Measurements from ENCODE around the gene ALG14.

ALG14 gene

DNA sequence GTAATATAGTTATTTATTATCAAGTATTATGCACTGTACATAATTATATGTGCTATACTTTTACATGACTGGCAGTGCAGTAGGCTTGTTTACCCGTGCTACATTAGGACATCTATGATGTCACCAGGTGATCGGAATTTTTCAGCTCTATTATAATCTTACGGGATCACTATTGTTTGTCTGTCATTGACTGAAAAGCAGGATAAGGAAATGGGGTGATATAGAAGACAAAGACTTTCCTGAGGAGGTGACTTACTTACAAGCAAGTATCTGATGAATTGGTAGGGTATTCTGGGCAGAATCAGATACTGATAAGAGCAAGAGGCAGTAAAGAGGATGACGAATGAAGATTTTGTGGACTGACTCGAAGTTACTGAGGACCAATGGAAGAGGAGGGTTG is 80.6 kb downstream of the ALG14 start:
- no peaks in the 10 kb centered on the region for H3K4me1 ChIP-seq (ENCODE audit: control insufficient read depth, low read length)
- no peak overlapping the region for H3K4me2 ChIP-seq (ENCODE audit: low read length)
- no peaks in the 10 kb centered on the region for H3K9me2 ChIP-seq (replicated peaks; ENCODE audit: control insufficient read depth, low read length)
- H3K36me3 ChIP-seq (ENCODE audit: control insufficient read depth, low read length): no peaks in the 10 kb centered on the region
- H3F3A ChIP-seq (ENCODE audit: control insufficient read depth, insufficient read depth): no peaks in the 10 kb centered on the region
- H3K4me3 ChIP-seq (ENCODE audit: low read length): no peak overlapping the region
- no peaks in the 10 kb centered on the region for H4K20me1 ChIP-seq (ENCODE audit: control insufficient read depth, insufficient read depth, low read depth, low read length)
- H3K27ac ChIP-seq (ENCODE audit: low read depth, low read length): no peak overlapping the region
- H3K9me3 ChIP-seq (ENCODE audit: control insufficient read depth, insufficient read depth, low read length): no peaks in the 10 kb centered on the region
- H3K79me2 ChIP-seq (ENCODE audit: control insufficient read depth, low read length): no peaks in the 10 kb centered on the region
- TF ChIP-seq, protein P1, sequence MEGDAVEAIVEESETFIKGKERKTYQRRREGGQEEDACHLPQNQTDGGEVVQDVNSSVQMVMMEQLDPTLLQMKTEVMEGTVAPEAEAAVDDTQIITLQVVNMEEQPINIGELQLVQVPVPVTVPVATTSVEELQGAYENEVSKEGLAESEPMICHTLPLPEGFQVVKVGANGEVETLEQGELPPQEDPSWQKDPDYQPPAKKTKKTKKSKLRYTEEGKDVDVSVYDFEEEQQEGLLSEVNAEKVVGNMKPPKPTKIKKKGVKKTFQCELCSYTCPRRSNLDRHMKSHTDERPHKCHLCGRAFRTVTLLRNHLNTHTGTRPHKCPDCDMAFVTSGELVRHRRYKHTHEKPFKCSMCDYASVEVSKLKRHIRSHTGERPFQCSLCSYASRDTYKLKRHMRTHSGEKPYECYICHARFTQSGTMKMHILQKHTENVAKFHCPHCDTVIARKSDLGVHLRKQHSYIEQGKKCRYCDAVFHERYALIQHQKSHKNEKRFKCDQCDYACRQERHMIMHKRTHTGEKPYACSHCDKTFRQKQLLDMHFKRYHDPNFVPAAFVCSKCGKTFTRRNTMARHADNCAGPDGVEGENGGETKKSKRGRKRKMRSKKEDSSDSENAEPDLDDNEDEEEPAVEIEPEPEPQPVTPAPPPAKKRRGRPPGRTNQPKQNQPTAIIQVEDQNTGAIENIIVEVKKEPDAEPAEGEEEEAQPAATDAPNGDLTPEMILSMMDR (IDR thresholded peaks at IDR 0.05; ENCODE audit: low read depth, low read length, poor library complexity, severe bottlenecking): no peak
- TF ChIP-seq EZH2phosphoT487 (IDR thresholded peaks at IDR 0.05; ENCODE audit: borderline replicate concordance, low read length): no peak
- H3K27me3 ChIP-seq (ENCODE audit: control insufficient read depth, low read length): no peaks in the 10 kb centered on the region

DNA sequence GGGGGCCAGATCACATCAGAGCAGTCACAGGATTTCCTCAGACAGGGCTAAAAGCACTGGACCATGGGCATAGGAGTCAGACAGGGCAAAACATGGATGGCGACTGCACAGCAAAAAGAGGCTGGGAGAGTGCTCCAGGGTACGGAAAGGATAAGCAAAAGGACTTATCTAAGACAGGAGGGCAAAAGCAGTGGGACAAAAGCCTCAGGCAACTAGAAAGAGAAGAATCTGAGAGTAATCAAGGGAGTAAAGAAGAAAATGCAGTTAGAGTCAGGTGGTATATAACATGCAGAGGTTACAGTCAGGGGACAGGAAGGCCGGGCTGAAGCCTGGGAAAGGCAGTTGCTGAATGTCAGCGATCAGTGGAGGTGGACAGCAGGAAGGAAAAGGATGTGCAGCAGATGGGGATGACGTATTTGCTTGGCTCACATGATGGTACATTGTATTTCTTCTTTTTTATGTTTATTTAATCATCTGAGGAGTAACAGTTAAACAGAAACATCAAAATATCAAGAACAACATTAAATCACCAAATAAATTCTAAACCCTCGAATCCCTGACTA is 82.8 kb downstream of the ALG14 start:
- no peaks in the 10 kb centered on the region for H3F3A ChIP-seq (ENCODE audit: control insufficient read depth, insufficient read depth)
- TF ChIP-seq, protein P1 (IDR thresholded peaks at IDR 0.05; ENCODE audit: low read depth, low read length, poor library complexity, severe bottlenecking): no peak
- no peak for TF ChIP-seq EZH2phosphoT487 (IDR thresholded peaks at IDR 0.05; ENCODE audit: borderline replicate concordance, low read length)
- H3K27me3 ChIP-seq (ENCODE audit: control insufficient read depth, low read length): no peaks in the 10 kb centered on the region
- no peaks in the 10 kb centered on the region for H3K9me3 ChIP-seq (ENCODE audit: control insufficient read depth, insufficient read depth, low read length)
- no peak overlapping the region for H3K4me2 ChIP-seq (ENCODE audit: low read length)
- H3K4me1 ChIP-seq (ENCODE audit: control insufficient read depth, low read length): no peaks in the 10 kb centered on the region
- H3K79me2 ChIP-seq (ENCODE audit: control insufficient read depth, low read length): no peaks in the 10 kb centered on the region
- H3K4me3 ChIP-seq (ENCODE audit: low read length): no peak overlapping the region
- H3K36me3 ChIP-seq (ENCODE audit: control insufficient read depth, low read length): no peaks in the 10 kb centered on the region
- H3K9me2 ChIP-seq (replicated peaks; ENCODE audit: control insufficient read depth, low read length): no peaks in the 10 kb centered on the region
- H3K27ac ChIP-seq (ENCODE audit: low read depth, low read length): no peak overlapping the region
- no peaks in the 10 kb centered on the region for H4K20me1 ChIP-seq (ENCODE audit: control insufficient read depth, insufficient read depth, low read depth, low read length)

DNA sequence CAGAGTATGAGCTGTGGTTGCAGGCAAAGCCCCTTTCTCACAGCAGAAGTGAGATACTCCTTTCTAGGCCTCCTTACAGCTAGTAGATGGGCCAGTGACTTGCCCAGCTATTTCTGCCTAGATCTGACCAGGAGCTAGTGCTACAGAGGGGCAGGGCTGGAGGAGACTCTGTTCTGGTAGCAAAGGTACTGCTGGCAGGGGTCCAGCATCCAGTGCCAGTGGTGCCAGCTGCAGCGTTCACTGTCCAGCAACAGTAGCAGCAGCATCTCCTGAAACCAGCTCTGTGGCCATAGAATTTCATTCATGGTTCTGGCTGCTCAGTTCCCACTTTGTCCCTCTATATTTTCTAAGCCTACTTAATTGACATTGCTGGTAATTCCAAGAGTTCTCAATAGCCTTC is 83.4 kb downstream of the ALG14 start:
- Histone ChIP-seq H4K20me1 (ENCODE audit: control insufficient read depth, insufficient read depth, low read depth, low read length) (no peaks in the 10 kb centered on the region), H3F3A (ENCODE audit: control insufficient read depth, insufficient read depth) (no peaks in the 10 kb centered on the region), H3K9me2 (replicated peaks; ENCODE audit: control insufficient read depth, low read length) (no peaks in the 10 kb centered on the region), H3K4me2 (ENCODE audit: low read length) (no peak overlapping the region), H3K9me3 (ENCODE audit: control insufficient read depth, insufficient read depth, low read length) (no peaks in the 10 kb centered on the region), H3K79me2 (ENCODE audit: control insufficient read depth, low read length) (no peaks in the 10 kb centered on the region), H3K27me3 (ENCODE audit: control insufficient read depth, low read length) (no peaks in the 10 kb centered on the region), H3K4me3 (ENCODE audit: low read length) (no peak overlapping the region), H3K36me3 (ENCODE audit: control insufficient read depth, low read length) (no peaks in the 10 kb centered on the region), H3K4me1 (ENCODE audit: control insufficient read depth, low read length) (no peaks in the 10 kb centered on the region), H3K27ac (ENCODE audit: low read depth, low read length) (no peak overlapping the region)
- TF ChIP-seq EZH2phosphoT487 (IDR thresholded peaks at IDR 0.05; ENCODE audit: borderline replicate concordance, low read length): no peak
- TF ChIP-seq, protein P1 (IDR thresholded peaks at IDR 0.05; ENCODE audit: low read depth, low read length, poor library complexity, severe bottlenecking): no peak

Data from DOHH2 (cell line).